SK-N-SH (cell line): ENCODE results near the gene VRK2. TPM values are rescaled to one million over a fixed set of nuclear protein-coding genes. Genes with fewer than 3 reads are reported as not detected.

ENCODE experiments used
- CTCF ChIA-PET: fragments of 300-600, 350-600 bp; formaldehyde crosslinking; extraction: SDS; loops from one replicate; lab custom pipeline; 2021; lab: Yijun Ruan, JAX
- POLR2A ChIA-PET: fragments of 350-600 bp; sonication (Branson Sonifier 250); formaldehyde crosslinking; extraction: SDS; loops from one replicate; lab custom pipeline; 2020; ENCODE audit warnings: antibody characterized with exemption, inconsistent platforms; lab: Yijun Ruan, JAX
- DNase-seq: peaks from one replicate; pipeline ENCODE4 v3.0.0; 2012
- H2AFZ ChIP-seq: fragments of 200-600 bp; sonication (generic); 2 replicates; pipeline ENCODE4 v1.8.1; 2016; ENCODE audit warnings: antibody characterized with exemption, mild to moderate bottlenecking, low read depth
- H3F3A ChIP-seq: fragments of 200-600 bp; sonication (generic); replicated peaks from 2 replicates; pipeline ENCODE3; 2016; ENCODE audit warnings: antibody characterized with exemption, mild to moderate bottlenecking; ENCODE audit not compliant: insufficient read depth
- H3K27ac ChIP-seq, 2 experiments: fragments of 200-500 bp in 1 of 2; fragments of 200-600 bp in 1 of 2; sonication (Bioruptor generic) in 1 of 2; sonication (generic), shearing (Covaris generic) in 1 of 2; 2 replicates each; pipeline versions ENCODE4 v1.5.1 to v1.6.1; 2014 to 2016; ENCODE audit warnings: low read depth in 2 of 2, inconsistent platforms in 1 of 2, low read length in 1 of 2, mild to moderate bottlenecking in 1 of 2, mixed read lengths in 1 of 2
- H3K27me3 ChIP-seq: fragments of 200-600 bp; sonication (generic), shearing (Covaris generic); 2 replicates; pipeline ENCODE4 v1.6.1; 2016; ENCODE audit warnings: mixed run types; ENCODE audit not compliant: insufficient read depth
- H3K36me3 ChIP-seq, 2 experiments: fragments of 200-500 bp in 1 of 2; fragments of 200-600 bp in 1 of 2; sonication (Bioruptor generic) in 1 of 2; sonication (generic) in 1 of 2; replicated peaks in 1 of 2; 2 replicates each; pipeline versions ENCODE3 to v1.5.1; 2014 to 2016; ENCODE audit warnings: low read length in 1 of 2, mild to moderate bottlenecking in 1 of 2; ENCODE audit not compliant: insufficient read depth in 2 of 2, control insufficient read depth in 1 of 2
- H3K4me1 ChIP-seq, 2 experiments: fragments of 200-500 bp in 1 of 2; fragments of 200-600 bp in 1 of 2; sonication (Bioruptor generic) in 1 of 2; sonication (generic), shearing (Covaris generic) in 1 of 2; 2 replicates each; pipeline versions ENCODE4 v1.5.1 to v1.6.1; 2014 to 2016; ENCODE audit warnings: low read depth in 1 of 2, low read length in 1 of 2, mixed run types in 1 of 2; ENCODE audit not compliant: insufficient read depth in 2 of 2, control insufficient read depth in 1 of 2
- H3K4me2 ChIP-seq: fragments of 200-600 bp; sonication (generic), shearing (Covaris generic); 2 replicates; pipeline ENCODE4 v1.6.1; 2017; ENCODE audit warnings: mixed run types
- H3K4me3 ChIP-seq, 2 experiments: fragments of 200-500 bp in 1 of 2; fragments of 200-600 bp in 1 of 2; sonication (Bioruptor generic) in 1 of 2; sonication (generic), shearing (Covaris generic) in 1 of 2; 2 replicates each; pipeline versions ENCODE4 v1.5.1 to v1.8.1; 2014 to 2016; ENCODE audit warnings: low read depth in 2 of 2, inconsistent platforms in 1 of 2, low read length in 1 of 2, mild to moderate bottlenecking in 1 of 2, mixed read lengths in 1 of 2, moderate library complexity in 1 of 2
- H3K79me2 ChIP-seq: fragments of 200-600 bp; sonication (generic); 2 replicates; pipeline ENCODE4 v1.8.1; 2017; ENCODE audit warnings: mild to moderate bottlenecking; ENCODE audit not compliant: insufficient read depth
- H3K9ac ChIP-seq: fragments of 200-600 bp; sonication (generic); 2 replicates; pipeline ENCODE4 v1.6.1; 2017; ENCODE audit warnings: mixed run types
- H3K9me2 ChIP-seq: fragments of 200-600 bp; sonication (generic); 2 replicates; pipeline ENCODE4 v1.6.1; 2017; ENCODE audit warnings: mixed run types
- H3K9me3 ChIP-seq: fragments of 200-600 bp; sonication (generic); 2 replicates; pipeline ENCODE4 v1.6.1; 2017; ENCODE audit warnings: mixed run types, mild to moderate bottlenecking, moderate library complexity
- H4K20me1 ChIP-seq: fragments of 200-600 bp; sonication (generic); 2 replicates; pipeline ENCODE4 v1.6.1; 2017; ENCODE audit warnings: mild to moderate bottlenecking, mixed run types; ENCODE audit not compliant: insufficient read depth
- CHD2 ChIP-seq: fragments of 150-350 bp; IDR thresholded peaks from 2 replicates; pipeline ENCODE4 v1.6.1; 2018; ENCODE audit warnings: low read length; ENCODE audit not compliant: partially characterized antibody
- CTCF ChIP-seq: fragments of 200-600 bp; sonication (generic); IDR thresholded peaks from 2 replicates; pipeline ENCODE4 v1.6.1; 2017; ENCODE audit warnings: antibody characterized with exemption, mild to moderate bottlenecking, moderate library complexity
- FOXM1 ChIP-seq: IDR thresholded peaks from 2 replicates; pipeline ENCODE4 v1.4.0; 2012; ENCODE audit warnings: low read depth, mild to moderate bottlenecking
- GATA2 ChIP-seq: sonication (generic); formaldehyde crosslinking; IDR thresholded peaks from 2 replicates; pipeline ENCODE4 v1.5.0; 2020; ENCODE audit warnings: mild to moderate bottlenecking, missing genetic modification reagents
- IRF3 ChIP-seq: fragments of 150-350 bp; IDR thresholded peaks from 2 replicates; pipeline ENCODE4 v1.6.1; 2016; ENCODE audit warnings: mild to moderate bottlenecking, low read depth, low read length
- MAX ChIP-seq: IDR thresholded peaks from 2 replicates; pipeline ENCODE4 v1.4.0; 2012; ENCODE audit warnings: low read depth
- MXI1 ChIP-seq: IDR thresholded peaks from 2 replicates; pipeline ENCODE4 v1.6.1; 2012; ENCODE audit warnings: mild to moderate bottlenecking, low read depth, low read length, improper control_type of control experiment
- NFIC ChIP-seq: IDR thresholded peaks from 2 replicates; pipeline ENCODE4 v1.4.0; 2012; ENCODE audit warnings: borderline replicate concordance
- PBX3 ChIP-seq: IDR thresholded peaks from 2 replicates; pipeline ENCODE4; 2012
- RAD21 ChIP-seq: IDR thresholded peaks from 2 replicates; pipeline ENCODE4 v1.6.1; 2012; ENCODE audit warnings: mild to moderate bottlenecking, low read length
- RFX5 ChIP-seq: IDR thresholded peaks from 2 replicates; pipeline ENCODE4 v1.6.1; 2012; ENCODE audit warnings: mild to moderate bottlenecking, improper control_type of control experiment, low read length
- RXRA ChIP-seq: IDR thresholded peaks from 2 replicates; pipeline ENCODE4 v1.4.0; 2012; ENCODE audit warnings: low read depth, mild to moderate bottlenecking, borderline replicate concordance
- SIN3A ChIP-seq: IDR thresholded peaks from 2 replicates; pipeline ENCODE4 v1.6.1; 2012; ENCODE audit warnings: low read depth, mild to moderate bottlenecking, low read length, moderate library complexity, borderline replicate concordance
- SMC3 ChIP-seq: IDR thresholded peaks from 2 replicates; pipeline ENCODE4 v1.6.1; 2012; ENCODE audit warnings: low read depth, low read length, improper control_type of control experiment
- ZBTB33 ChIP-seq: IDR thresholded peaks from 2 replicates; pipeline ENCODE4 v1.4.0; 2012; ENCODE audit warnings: low read depth, borderline replicate concordance
- WGBS: methylation state at CpG from one replicate; pipeline ENCODE4 v1.1.6; 2017; ENCODE audit warnings: low lambda C conversion rate; 5-methylcytosine and 5-hydroxymethylcytosine counted together
- polyA plus RNA-seq, 3 experiments: library from polyadenylated mRNA; depleted of rRNA; stranded (reverse); fragments of >200 nt; gene quantifications; 2 replicates each; pipeline ENCODE4 v1.2.3, GENCODE V29; 2012
- TF ChIP-seq, protein P1 (sequence below): IDR thresholded peaks from 2 replicates; pipeline ENCODE4 v1.4.0; 2012; ENCODE audit warnings: low read depth, borderline replicate concordance

VRK2 gene
- polyA plus RNA-seq, 1 of the 3 experiments (the other 2 are of a cell fraction): not detected

DNA sequence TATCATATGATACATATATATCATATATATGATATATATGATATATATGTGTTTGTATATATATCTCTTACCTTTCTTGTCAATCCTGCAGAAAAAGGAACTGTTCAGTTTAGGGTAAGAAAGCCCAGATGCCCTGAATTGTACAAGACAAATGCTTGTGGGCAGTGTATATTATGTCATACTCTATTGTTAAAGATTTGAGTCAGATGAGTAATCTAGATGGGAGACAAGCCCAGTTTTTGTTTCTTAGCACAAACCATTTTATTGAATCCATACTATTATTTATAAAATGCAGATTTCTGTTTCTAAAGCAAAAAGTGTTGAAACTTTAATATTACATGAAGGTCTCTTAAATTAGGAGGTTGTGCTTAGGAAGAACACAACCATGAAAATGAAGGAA is 90.6 kb downstream of the VRK2 start (continued):
- TF ChIP-seq CTCF: no peak
- peak; percentile 96 for TF ChIP-seq PBX3
- no peak for TF ChIP-seq FOXM1
- TF ChIP-seq SIN3A: 0 out of 2 replicates have a peak, but pooled peaks have one; percentile 55

- no peak overlapping the region for H3K4me2 ChIP-seq
- H3K27me3 ChIP-seq: no peaks in the 10 kb centered on the region
- H3K9me3 ChIP-seq: no peaks in the 10 kb centered on the region
- H3K79me2 ChIP-seq: no peaks in the 10 kb centered on the region
- no peak for TF ChIP-seq RXRA
- no peak for TF ChIP-seq MAX
- no peak for TF ChIP-seq ZBTB33
- TF ChIP-seq, protein P1, sequence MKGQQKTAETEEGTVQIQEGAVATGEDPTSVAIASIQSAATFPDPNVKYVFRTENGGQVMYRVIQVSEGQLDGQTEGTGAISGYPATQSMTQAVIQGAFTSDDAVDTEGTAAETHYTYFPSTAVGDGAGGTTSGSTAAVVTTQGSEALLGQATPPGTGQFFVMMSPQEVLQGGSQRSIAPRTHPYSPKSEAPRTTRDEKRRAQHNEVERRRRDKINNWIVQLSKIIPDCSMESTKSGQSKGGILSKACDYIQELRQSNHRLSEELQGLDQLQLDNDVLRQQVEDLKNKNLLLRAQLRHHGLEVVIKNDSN: no peak
- no peak for TF ChIP-seq IRF3
- TF ChIP-seq MXI1: no peak
- TF ChIP-seq SMC3: no peak
- TF ChIP-seq CHD2: no peak
- no peak for TF ChIP-seq RAD21
- no peak for TF ChIP-seq RFX5
- no peak for TF ChIP-seq SIN3A
- no peak for TF ChIP-seq CTCF
- TF ChIP-seq NFIC: no peak
- TF ChIP-seq GATA2 (CRISPR knock-in tag): no peak
- TF ChIP-seq PBX3: no peak
- TF ChIP-seq, all 33 proteins: peak for 0
- Histone ChIP-seq H3K9ac (no peak overlapping the region), H3K27ac (peak overlapping the region in 1 of 2 experiments; percentile 68; a peak in 1 of 4 replicates), H4K20me1 (no peaks in the 10 kb centered on the region), H3K36me3 (no peaks in the 10 kb centered on the region), H3K4me3 (no peak overlapping the region), H3K4me1 (peaks cover 9 to 13% of the 10 kb centered on the region in 2 experiments; a peak in 2 of 4 replicates), H3K9me2 (0 out of 2 replicates have a peak, but pooled peaks cover 5% of the 10 kb centered on the region), H3F3A (peaks cover 31% of the 10 kb centered on the region), H2AFZ (no peak overlapping the region)
- CTCF ChIA-PET: no interaction called here
- peak; percentile 21 for DNase-seq
- POLR2A ChIA-PET: no interaction called here
- 90% methylated on average over 1 of the region's 1 CpG for WGBS
Measured at GRCh38 chr2:58137856-58138255, 91.2 kb downstream of the VRK2 start.
